GM19238 (cell line): Measurements from ENCODE around the gene CLEC16A.

Source experiments
- DNase-seq: peaks from one replicate; pipeline ENCODE4 v3.0.0; 2011; ENCODE audit warnings: low spot score; ENCODE audit not compliant: insufficient read length

The CLEC16A gene

DNA sequence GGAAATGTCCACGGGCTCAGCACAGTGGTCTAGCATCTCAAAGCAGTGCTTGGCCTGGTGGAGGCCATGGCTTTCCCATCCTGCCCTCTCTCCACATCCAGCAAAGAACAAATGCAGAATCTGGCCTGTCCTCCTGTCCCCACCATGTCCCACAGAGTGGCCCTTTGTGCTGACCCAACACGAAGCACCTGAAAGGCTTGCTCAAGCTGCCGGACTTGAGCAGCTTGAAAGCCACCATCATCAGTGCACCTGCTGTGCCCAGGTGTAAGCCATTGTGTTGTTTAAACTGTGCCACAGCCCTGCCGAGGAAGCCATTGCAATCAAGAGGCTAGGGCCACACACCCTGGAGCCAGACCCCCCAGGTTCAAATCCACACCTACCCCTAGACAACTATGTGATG is 196.1 kb downstream of the CLEC16A start:
- no peak for DNase-seq

DNA sequence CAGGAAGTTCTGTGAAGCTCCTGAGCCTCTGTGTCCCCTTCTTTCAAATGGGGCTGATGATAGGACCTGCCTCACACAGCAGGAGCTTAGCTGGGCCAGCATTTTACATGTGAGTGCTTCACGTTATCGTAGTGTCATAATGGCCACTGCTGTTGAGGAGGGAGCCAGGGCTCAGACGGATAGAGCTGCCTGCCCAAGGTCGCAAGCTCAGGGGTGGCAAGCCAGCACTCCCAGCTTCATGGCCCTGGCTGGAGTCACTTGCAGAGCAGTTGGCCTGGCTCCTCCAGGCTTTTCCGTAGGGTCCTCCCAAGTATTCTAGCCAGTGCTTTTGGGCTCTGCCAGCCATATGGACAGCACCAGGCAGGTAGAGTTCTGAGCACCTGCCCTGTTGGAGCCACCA is 196.5 kb downstream of the CLEC16A start:
- DNase-seq, result no peak

- no peak for DNase-seq
Observed at GRCh38 chr16:11141409-11142260, 197.3 kb downstream of the CLEC16A start.

DNA sequence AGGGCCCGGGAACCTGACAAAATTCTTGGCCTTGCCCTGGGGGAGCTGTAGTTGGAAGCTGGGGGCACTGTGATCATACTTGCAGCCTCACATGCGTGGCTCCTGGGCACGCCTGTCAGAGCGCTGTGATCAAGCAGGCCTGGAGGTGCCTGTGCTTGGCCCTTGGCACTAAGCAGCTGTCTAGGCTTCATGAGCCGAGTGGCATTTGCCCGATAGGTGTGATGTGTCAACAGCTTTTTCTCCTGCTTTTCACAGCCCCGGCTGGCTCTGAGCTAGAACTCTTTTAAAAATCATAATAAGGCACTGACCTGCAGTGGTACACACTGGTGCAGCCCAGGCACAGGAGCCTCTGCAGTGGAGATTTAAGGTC is 197.9 kb downstream of the CLEC16A start:
- DNase-seq, result no peak

DNA sequence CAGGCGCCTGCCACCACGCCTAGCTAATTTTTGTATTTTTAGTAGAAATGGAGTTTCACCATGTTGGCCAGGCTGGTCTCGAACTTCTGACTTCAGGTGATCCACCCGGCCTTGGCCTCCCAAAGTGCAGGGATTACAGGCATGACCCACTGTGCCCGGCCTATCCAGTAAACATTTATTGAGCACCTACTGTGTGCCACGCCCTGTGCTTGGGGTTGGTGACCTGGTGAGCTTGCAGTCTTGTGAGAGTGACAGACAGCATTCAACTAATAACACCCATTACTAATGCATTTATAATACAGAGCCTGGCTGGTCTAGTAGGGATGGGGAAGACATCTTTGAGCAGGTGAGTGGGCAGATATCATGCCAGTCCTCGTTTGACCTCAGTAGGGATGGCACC is 198.6 kb downstream of the CLEC16A start:
- no peak for DNase-seq

DNA sequence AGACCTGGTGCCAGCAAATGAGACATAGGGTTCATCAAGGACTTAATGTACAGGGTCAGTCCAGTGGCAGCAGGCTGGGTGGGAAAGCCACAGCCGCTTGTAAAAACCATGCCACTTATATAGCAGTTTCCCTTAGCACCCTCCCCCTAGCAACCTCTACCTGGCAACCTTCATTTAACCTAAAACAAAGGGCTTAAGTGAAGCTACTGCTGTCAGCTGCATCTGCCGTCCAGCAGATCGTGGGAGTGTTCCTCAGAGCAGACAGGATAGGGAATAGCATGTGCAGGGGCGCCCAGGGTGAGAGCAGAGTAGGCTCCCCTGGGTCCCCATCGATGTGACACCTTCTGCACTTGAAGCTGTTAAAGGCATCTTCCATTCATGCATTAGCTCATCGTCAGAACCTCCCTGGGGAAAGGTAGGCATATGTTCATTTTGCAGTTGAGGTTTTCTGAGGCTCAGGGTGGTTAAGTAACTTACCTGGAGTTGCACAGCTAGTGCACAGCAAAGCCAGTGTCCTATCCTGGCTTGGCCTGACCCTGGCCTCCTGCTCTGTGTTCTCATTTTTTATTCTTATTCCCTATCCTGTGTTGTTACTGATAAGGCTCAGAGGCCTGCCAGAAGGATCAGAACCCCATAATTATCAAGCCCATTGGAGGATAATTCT is 199.1 kb downstream of the CLEC16A start:
- DNase-seq, result no peak

GRCh38 chr16:11144122-11144521 is 199.8 kb downstream of the CLEC16A start:
- no peak for DNase-seq

DNA sequence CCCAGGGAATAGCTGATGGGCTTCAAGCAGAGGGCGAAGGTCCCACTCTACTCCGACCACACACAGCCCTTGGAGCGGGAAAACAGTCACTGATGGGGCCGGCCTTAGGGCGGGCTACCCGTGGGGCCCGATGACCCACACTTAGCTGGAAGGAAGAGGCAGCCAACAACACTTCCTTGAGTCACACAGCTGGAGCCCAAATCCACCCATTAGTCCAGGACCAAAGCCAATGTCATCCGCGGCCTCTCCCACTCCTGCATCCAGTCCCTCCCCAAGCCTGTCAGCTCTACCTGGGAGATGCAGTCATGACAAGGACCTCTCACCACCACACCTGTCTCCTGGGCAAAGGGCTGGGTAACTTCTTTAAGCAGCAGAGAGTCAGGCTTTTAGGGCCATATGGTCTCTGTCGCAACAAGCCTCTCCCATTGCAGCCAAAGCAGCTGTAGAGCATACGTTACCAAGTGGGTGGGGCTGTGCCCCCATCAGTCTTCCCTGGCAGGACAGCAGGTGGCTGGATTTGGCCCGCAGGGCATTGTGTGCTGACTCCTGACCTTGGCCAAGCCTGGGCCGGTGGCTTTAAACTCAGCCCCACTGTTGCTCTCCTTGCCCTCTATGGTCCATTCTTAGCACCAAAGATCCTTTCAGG is 200.9 kb downstream of the CLEC16A start:
- DNase-seq, result no peak

GRCh38 chr16:11145819-11146211 is 201.5 kb downstream of the CLEC16A start:
- DNase-seq, result no peak

DNA sequence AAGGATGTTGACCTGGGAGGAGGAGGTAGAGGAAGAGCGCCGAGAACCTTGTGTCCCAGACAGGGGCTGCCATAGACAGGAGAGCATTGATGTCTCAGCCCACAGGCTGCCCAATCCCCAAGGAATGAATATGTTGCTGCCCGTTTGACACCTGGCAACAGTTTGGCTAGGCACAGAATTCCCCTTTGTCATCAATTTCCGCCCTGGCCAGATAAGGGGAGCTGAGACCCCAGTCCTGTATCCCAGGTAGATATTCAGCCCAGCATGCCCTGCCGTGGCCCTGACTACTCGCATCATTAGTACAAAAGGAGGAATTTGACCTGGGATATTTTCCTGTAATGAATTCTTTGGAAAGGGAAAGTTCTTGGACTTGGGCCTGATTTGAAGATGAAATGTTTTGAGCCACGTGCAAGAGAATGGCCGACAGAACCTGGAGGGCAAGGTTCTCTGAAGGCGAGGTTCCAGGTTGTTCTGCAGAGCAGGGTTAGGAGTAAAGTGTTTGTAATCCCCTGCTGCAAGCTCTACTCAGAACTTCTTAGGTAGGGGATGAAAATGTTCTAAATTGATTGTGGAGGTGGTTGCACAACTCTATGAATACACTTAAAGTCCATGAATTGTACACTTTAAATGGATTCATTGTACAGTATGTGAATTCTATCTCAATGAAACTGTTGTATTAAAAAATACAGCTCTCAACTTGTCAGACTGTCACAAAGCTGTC is 202.8 kb downstream of the CLEC16A start:
- no peak for DNase-seq

GRCh38 chr16:11147754-11148444 is 203.5 kb downstream of the CLEC16A start:
- no peak for DNase-seq

GRCh38 chr16:11149011-11149616 is 204.8 kb downstream of the CLEC16A start:
- no peak for DNase-seq

DNA sequence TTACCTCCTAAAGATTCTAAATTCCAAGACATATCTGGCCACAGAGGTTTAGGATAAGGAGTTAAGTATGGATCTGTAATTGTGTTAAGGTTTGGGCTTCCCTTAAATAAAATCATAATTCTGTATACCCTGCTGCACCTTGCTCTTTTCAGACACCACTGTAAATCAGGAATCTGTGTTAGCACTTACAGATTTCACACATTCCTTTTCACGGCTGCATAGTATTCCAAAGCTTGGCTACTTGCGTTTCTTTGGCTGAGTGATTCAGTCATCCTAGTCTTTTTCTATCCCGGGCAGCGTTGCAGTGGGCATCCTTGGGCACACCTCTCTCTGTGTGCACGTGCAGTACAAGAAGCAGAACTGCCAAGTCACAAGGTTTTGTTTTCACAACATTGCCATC is 205.8 kb downstream of the CLEC16A start:
- no peak for DNase-seq

DNA sequence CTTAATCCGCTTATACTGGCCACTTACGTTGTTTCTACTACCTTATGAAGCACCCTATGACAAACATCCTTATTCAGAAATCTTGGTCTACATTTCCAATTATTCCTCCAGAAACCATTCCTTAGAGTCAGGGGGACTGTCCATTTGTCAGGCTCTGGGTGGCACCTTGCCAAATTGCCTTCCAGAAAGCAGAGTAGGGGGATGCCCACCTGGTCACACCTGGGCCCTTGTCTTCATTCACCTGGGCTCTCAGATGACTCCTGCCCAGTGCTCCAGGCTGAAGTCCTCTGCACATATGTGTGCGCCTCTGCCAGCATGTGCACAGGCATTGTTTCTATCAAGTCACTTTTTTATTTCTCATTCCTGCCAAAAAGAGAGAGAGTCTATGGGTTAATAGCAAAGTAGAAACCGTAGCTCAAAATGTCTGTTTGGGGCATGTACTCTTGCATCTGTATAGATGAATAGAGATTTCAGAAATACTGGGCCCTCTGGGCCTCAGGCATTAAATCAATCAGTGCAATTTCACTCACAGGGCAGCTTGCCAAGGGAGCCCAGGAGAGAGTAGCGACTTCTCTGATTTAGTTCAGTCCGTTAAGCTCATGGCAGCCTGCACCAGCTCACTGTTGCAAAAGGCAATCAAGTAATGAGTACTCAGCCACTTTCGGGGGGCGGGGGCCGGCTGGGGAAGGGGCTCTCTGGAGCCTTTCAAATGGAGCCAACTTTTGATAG is 207.0 kb downstream of the CLEC16A start:
- no peak for DNase-seq

DNA sequence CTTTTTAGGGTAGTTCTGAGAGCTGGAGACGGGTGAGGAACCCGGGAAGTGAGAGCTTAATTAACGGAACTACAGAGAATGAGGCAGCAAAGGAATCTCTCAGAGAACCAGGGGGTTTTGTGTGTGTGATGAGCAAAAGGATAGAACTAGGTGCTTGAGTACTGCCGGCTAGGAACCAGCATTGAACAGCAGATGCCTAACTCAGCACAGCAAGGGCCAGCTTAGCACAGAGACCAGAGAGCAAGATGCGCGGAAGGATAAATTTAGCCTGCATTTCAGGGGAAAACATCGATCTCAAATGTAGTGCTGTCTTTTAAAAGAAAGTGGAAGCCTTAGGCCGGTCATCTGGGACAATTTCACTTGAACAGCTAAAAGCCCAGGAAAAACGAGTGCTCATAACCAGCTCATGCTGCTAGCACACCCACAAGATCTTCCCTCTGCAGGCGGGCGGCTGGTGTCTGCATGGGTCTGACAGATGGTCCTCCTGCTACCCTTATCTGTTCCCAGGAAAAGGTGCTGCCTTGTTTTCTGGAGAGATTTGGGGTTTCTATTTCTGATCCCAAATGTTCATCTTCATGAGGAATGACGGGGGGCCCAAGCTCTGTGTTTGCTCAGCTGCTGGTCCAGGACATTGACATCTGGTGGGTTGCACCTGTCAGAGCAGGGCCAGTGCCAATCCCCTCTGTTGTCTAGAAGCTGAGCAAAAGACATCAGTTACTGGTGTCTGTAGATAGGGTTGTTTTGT is 207.7 kb downstream of the CLEC16A start:
- no peak for DNase-seq

DNA sequence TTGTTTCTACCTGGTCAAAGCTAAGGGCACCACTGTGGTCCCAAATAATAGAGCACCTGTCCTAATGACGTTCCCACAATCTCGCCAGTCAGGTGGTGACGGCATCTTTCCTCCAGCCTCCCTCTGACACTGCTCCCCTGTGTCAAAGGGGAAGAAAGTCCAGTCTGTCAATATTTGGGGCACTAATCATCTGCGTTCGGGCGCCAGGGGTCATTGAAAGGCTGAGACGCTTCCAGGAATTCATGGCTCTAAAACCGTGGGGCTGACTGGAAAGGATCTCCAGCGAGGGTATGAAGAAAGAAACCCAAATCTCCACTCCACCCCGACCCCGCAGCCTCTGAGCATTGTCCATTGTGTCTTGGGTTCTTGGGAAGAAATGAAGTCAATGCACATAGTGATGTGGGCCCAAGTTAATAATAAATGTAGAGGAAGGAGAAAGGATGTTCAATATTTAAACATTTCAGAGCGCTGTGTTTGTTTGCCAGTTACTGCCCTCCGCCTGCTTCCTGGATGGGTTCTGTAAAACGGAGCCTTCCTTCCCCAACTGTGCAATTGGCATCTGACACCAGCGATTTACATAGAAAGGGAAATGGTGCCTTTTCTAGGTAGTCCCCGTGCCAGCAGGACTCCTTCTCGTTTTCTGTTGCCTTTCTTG is 208.4 kb downstream of the CLEC16A start:
- no peak for DNase-seq

DNA sequence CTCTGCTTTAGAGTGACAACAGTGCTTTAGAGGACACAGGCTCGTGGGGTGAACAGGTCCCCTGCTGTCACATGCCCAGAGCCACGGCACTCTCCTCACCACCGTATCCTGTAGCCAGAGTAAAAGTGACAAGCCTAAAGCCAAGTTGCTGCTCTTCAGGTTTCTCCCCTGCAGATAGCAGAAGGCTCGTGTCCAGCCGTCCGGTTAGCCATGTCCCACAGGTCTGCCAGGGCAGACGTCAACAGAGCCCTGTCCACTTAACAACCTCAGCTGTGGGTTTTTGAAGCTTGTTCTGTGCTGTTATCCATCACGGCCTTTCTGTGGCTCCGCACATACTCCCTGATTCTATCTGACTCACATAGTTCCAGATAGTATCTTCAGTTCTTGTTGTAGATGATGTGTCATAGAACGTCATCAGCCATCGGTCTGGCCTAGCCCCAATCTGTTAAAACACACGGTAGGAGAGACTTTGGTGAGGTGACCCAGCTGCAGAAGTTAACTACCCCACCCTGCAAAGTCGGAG is 211.0 kb downstream of the CLEC16A start:
- no peak for DNase-seq

- no peak for DNase-seq
Observed at GRCh38 chr16:11156401-11156800, 212.0 kb downstream of the CLEC16A start.

- peak; percentile 37 for DNase-seq
Observed at GRCh38 chr16:11157143-11157542, 212.8 kb downstream of the CLEC16A start.
